ENCODE data around the gene SMAD3.

GRCh38 chr15:67154249-67154648, 88.8 kb downstream of the SMAD3 start:
- TF ChIP-seq CTCF (IDR thresholded peaks at IDR 0.05; ENCODE audit: borderline replicate concordance, extremely low read depth, low read length, poor library complexity, severe bottlenecking) = no peak
- TF ChIP-seq EZH2 (IDR thresholded peaks at IDR 0.05; ENCODE audit: borderline replicate concordance, low read depth, low read length, severe bottlenecking) = no peak
